ENCODE results near the gene NDUFAF3.

Gene NDUFAF3

GRCh38 chr3:49053543-49053942 lies 31.6 kb downstream of the NDUFAF3 start:
- DNase-seq (ENCODE audit: low read depth in 2 of 2) = no peak

GRCh38 chr3:49054344-49054862 lies 32.5 kb downstream of the NDUFAF3 start:
- DNase-seq (ENCODE audit: low read depth in 2 of 2) = no peak

GRCh38 chr3:49057268-49057667 lies 35.3 kb downstream of the NDUFAF3 start:
- DNase-seq (ENCODE audit: low read depth in 2 of 2) = no peak

- no peak for DNase-seq (ENCODE audit: low read depth in 2 of 2)
These were observed 36.1 kb downstream of the NDUFAF3 start for GRCh38 chr3:49058011-49058410.
